Suprapubic skin (tissue), 4 donors: ENCODE data around the gene MOB3B. TPM values are rescaled to one million over a fixed set of nuclear protein-coding genes. Genes with fewer than 3 reads are reported as not detected.

ENCODE experiments used
- DNase-seq, 2 donors: peaks; one replicate each; pipeline ENCODE4 v3.0.0-alpha.2; 2019; ENCODE audit warnings: low spot score in 2 of 2
- H3K27ac ChIP-seq: fragments of 200-600 bp; sonication (generic); one replicate; pipeline ENCODE4 v1.5.1; 2019
- H3K27me3 ChIP-seq: fragments of 200-600 bp; sonication (generic); one replicate; pipeline ENCODE4 v1.5.1; 2019
- H3K36me3 ChIP-seq: fragments of 200-600 bp; sonication (generic); one replicate; pipeline ENCODE4 v1.5.1; 2019
- H3K4me1 ChIP-seq: fragments of 200-600 bp; sonication (generic); one replicate; pipeline ENCODE4 v1.5.1; 2019
- H3K4me3 ChIP-seq: fragments of 200-600 bp; sonication (generic); one replicate; pipeline ENCODE4 v1.5.1; 2019; ENCODE audit warnings: mild to moderate bottlenecking
- H3K9me3 ChIP-seq: fragments of 200-600 bp; sonication (generic); one replicate; pipeline ENCODE4 v1.5.1; 2019
- CTCF ChIP-seq, 2 donors: fragments of 200-600 bp in 1 of 2; fragments of 450-650 bp in 1 of 2; sonication (generic) in 1 of 2; IDR thresholded peaks; one replicate each; pipeline ENCODE4 v1.5.1; 2016 to 2019; ENCODE audit warnings: antibody characterized with exemption in 2 of 2, mild to moderate bottlenecking in 1 of 2, moderate library complexity in 1 of 2
- EP300 ChIP-seq: sonication (generic); formaldehyde crosslinking; IDR thresholded peaks from one replicate; pipeline ENCODE4 v1.6.1; 2017; ENCODE audit warnings: antibody characterized with exemption
- POLR2A ChIP-seq, 2 donors: fragments of 450-650 bp; IDR thresholded peaks; one replicate each; pipeline ENCODE4 v1.6.1; 2017; ENCODE audit warnings: antibody characterized with exemption in 2 of 2, mild to moderate bottlenecking in 2 of 2, moderate library complexity in 2 of 2
- POLR2AphosphoS5 ChIP-seq, 3 donors: sonication (generic); formaldehyde crosslinking; IDR thresholded peaks; one replicate each; pipeline ENCODE4 v1.6.1; 2017; ENCODE audit warnings: antibody characterized with exemption in 3 of 3
- WGBS: methylation state at CpG from one replicate; pipeline ENCODE4 v1.1.5; 2018; 5-methylcytosine and 5-hydroxymethylcytosine counted together
- total RNA-seq, 4 donors: library from RNA; depleted of rRNA; stranded (reverse); fragments of >200 nt; gene quantifications; one replicate each; pipeline ENCODE4 v1.1.0, GENCODE V29; 2016

The MOB3B gene
- total RNA-seq, 4 donors from 2014 or later, result 8.2 to 21.5 (median 10.9) TPM

DNA sequence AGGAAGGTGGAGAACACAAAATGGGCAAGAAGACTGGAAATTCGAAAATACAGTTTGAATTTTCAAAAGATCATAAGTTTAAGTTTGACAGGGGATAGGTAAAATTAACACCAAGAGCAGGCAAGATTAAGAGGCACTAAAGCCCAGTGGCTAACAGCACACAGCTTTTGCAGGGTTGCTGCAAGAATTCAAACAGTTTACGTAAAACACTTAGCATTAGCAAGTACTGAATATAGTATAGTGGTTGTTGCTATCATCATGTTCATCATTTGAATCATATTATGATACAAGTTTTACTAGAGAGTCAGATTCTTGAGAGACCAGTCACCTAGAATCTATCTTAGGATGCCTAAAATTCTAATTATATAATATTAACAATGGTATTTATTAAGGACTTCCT lies 66.8 kb downstream of the MOB3B start:
- Histone ChIP-seq H3K4me3 (no peak overlapping the region), H3K9me3 (no peaks in the 10 kb centered on the region), H3K36me3 (no peaks in the 10 kb centered on the region), H3K27ac (no peak overlapping the region), H3K4me1 (peaks cover 20% of the 10 kb centered on the region), H3K27me3 (no peaks in the 10 kb centered on the region)
- no peak for TF ChIP-seq POLR2AphosphoS5 (IDR thresholded peaks at IDR 0.05)
- TF ChIP-seq CTCF (IDR thresholded peaks at IDR 0.05), result no peak
- no peak for TF ChIP-seq POLR2A (IDR thresholded peaks at IDR 0.05)
- no peak for DNase-seq
- 80% methylated on average over 2 of the region's 2 CpGs for WGBS

DNA sequence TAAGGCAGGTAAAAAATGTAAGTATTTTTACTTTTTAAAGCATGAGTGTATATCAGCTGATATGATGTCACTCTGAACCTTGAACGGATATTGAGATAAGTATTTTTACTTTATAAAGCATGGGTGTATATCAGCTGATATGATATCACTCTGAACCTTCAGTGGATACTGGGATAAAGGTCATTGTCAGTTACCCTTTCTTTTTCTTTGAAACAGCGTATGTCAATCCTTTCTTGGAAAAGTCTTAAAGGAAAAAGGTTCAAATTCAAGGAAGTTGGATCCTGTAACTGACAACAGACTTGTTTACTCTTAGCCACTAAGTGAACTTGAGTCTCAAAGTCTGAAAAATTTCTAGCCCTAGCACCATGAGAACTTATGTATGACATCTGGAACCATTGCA lies 67.2 kb downstream of the MOB3B start:
- H3K27me3 ChIP-seq, result no peaks in the 10 kb centered on the region

DNA sequence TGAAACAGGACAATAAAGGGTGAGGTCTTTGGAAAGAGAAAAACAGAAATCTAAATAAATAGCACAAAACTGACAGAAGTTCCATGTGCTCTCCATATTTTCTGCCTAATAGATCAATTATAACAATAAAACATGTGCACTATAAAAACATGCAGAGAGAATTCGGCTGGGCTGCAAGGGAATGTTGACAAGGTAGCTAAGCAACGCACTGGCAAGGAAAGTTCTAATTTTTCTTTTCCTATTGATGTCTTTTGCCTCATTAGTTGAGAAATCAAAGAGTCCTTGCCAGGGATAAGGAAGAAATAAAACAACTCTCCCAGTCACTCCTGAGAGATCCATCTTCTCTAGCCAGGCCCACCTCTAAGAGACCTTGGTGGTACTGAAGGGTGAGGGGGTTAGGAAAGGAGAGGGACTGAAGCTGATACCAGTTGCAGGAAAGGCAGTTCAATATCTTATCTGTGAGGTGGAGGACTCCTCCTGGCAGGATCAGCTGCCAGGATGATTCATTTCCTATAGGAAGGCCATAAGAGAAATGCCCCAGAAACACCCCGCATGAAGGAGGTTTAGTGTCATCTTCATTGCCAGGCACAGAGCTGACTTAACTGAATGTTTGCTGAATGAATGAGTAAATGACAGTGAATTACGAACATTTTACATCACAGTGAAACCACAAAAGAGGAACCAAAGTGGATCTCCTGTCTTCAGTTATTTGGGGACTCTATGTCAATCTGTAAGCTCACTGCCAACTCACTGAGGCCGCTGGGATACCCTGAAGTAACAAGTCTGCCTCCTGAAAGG lies 69.2 kb downstream of the MOB3B start:
- no peaks in the 10 kb centered on the region for H3K9me3 ChIP-seq
- H3K27me3 ChIP-seq, result no peaks in the 10 kb centered on the region
- H3K27ac ChIP-seq, result no peak overlapping the region
- TF ChIP-seq CTCF (IDR thresholded peaks at IDR 0.05), result no peak
- no peak for TF ChIP-seq POLR2A (IDR thresholded peaks at IDR 0.05)
- no peak for TF ChIP-seq POLR2AphosphoS5 (IDR thresholded peaks at IDR 0.05)
- no peak for TF ChIP-seq EP300
- WGBS, result 34% methylated on average over 5 of the region's 5 CpGs
- no peak for DNase-seq
- no peak overlapping the region for H3K4me3 ChIP-seq
- H3K36me3 ChIP-seq, result peaks cover 2% of the 10 kb centered on the region
- H3K4me1 ChIP-seq, result peaks cover 25% of the 10 kb centered on the region

More for the DNA sequence above, 67.2 kb downstream of the MOB3B start:
- Histone ChIP-seq H3K4me3 (no peak overlapping the region), H3K27ac (no peak overlapping the region), H3K36me3 (no peaks in the 10 kb centered on the region), H3K9me3 (no peaks in the 10 kb centered on the region), H3K4me1 (peaks cover 24% of the 10 kb centered on the region)
- DNase-seq, result no peak
- 69% methylated on average over 2 of the region's 2 CpGs for WGBS
- TF ChIP-seq POLR2AphosphoS5 (IDR thresholded peaks at IDR 0.05) (no peak), EP300 (no peak), POLR2A (IDR thresholded peaks at IDR 0.05) (no peak), CTCF (IDR thresholded peaks at IDR 0.05) (no peak)

DNA sequence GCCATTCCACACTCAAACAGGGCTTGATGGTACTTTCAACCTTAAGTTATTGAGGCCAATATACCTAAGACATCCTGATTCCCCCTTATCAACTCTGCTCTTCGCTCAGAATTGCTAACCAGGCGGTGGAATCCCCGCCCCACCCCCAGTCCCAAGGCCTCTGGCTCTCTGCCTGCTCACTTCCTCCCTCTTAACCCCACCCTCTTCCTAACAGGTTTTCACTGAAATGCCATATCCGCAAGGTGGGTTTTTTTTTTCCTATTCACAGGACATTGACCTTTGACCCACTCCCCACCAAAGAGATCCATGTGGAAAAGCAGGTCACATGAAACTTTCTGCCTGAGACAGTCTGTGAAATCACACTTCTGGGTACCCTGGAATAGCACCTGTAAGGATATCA lies 72.2 kb downstream of the MOB3B start:
- 74% methylated on average over 4 of the region's 4 CpGs for WGBS
- Histone ChIP-seq H3K27me3 (no peaks in the 10 kb centered on the region), H3K36me3 (peaks cover 12% of the 10 kb centered on the region), H3K4me3 (no peak overlapping the region), H3K9me3 (no peaks in the 10 kb centered on the region), H3K4me1 (peaks cover 35% of the 10 kb centered on the region), H3K27ac (no peak overlapping the region)
- no peak for DNase-seq
- TF ChIP-seq POLR2A (IDR thresholded peaks at IDR 0.05), result no peak
- no peak for TF ChIP-seq POLR2AphosphoS5 (IDR thresholded peaks at IDR 0.05)
- no peak for TF ChIP-seq EP300
- no peak for TF ChIP-seq CTCF (IDR thresholded peaks at IDR 0.05)

DNA sequence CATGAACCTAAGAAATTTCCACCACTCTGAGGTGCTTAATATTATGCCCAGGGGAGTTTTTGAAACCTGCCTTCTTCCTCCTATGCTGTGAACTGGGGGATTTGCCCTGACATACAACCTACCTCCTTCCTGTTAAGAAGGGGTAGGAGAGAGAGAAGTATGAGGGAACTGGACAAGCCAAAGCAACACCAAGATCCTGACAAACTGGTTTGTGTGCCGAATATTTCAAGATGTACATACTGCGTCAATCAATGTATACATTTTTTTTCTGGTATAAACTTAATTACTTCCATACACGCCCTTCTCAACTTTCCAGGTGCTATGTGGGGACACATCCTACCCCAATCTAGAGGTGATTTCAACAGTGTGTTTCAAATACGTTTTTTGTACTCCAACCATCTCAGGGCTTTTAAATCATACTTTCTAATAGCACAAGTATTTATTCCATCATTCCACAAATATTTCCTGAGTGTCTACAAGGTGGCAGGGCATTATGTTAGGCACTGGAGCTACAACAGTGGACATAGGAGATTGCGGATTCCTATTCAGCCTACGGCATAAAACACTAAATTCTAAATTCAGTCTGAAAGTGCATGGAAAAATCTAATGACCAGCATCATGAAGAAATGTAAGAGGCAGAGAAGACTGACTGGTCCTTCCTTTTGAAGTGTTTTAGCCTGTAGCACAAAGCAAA lies 75.6 kb downstream of the MOB3B start:
- H3K36me3 ChIP-seq, result peaks cover 12% of the 10 kb centered on the region
- WGBS, result 60% methylated on average over 6 of the region's 6 CpGs
- no peak overlapping the region for H3K27ac ChIP-seq
- H3K4me3 ChIP-seq, result no peak overlapping the region
- no peak for DNase-seq
- TF ChIP-seq POLR2AphosphoS5 (IDR thresholded peaks at IDR 0.05), result no peak
- no peak for TF ChIP-seq POLR2A (IDR thresholded peaks at IDR 0.05)
- TF ChIP-seq CTCF (IDR thresholded peaks at IDR 0.05), result no peak
- no peak for TF ChIP-seq EP300
- H3K9me3 ChIP-seq, result no peaks in the 10 kb centered on the region
- no peaks in the 10 kb centered on the region for H3K27me3 ChIP-seq
- peaks cover 18% of the 10 kb centered on the region for H3K4me1 ChIP-seq
